ENCODE data around the gene PROM1. TPM values are rescaled to one million over a fixed set of nuclear protein-coding genes. Genes with fewer than 3 reads are reported as not detected.

The PROM1 gene
- total RNA-seq, 1 experiment from 2014 or later, result not detected

GRCh38 chr4:15963576-15963975, 120.2 kb downstream of the PROM1 start:
- POLR2A ChIA-PET (ENCODE audit: unreplicated experiment), result interaction anchor here (0.6 kb wide), 1 partner anchor 34 kb away, joined by 3 read pairs; no protein-coding TSS in a partner anchor

DNA sequence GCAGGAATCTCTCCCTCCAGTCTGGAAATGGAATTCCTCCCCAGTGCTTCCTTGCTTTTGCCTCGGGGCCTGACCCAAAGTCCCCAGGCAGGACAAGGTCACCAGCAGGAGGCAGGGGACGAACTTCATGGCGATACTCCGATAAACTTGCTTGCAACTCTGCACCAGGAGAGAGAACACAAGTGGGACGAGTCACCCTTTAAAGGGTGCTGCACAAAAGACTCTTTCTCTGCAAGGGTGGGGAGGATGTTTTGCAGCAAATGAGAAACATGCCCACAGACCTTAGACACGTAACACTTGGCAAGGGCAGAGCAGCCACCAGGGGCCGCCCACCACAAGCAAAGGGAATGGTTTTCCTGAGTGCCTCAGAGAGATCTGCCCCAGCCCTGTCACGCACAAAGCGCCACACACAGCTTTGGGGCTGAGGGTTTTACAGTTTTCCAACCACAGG, 120.8 kb downstream of the PROM1 start, which contains the start of gene FGFBP2:
Gene FGFBP2 (minus strand): TSS at position 175 of the 451 bp plus-strand sequence. CDS start 46 bp downstream, at position 129.
- POLR2A ChIA-PET (ENCODE audit: unreplicated experiment), result interaction anchor here (0.6 kb wide), 1 partner anchor 35 kb away, joined by 3 read pairs; no protein-coding TSS in a partner anchor
- 0 out of 2 replicates have a peak within 1 kb of the TSS, but pooled peaks have one; percentile 42 for H2AFZ ChIP-seq (ENCODE audit: low read length)
- H4K20me1 ChIP-seq (ENCODE audit: low read length), result no peaks in the 10 kb centered on the region
- CTCF ChIA-PET, result no interaction called here
- DNase-seq (peak; percentile 56), ATAC-seq (peak; percentile 87)
- H3K4me3 ChIP-seq (ENCODE audit: low read length), result no peak within 1 kb of the TSS
- no peaks in the 10 kb centered on the region for H3F3A ChIP-seq (ENCODE audit: low read length, unreplicated experiment)
- no peaks in the 10 kb centered on the region for H3K4me1 ChIP-seq (ENCODE audit: insufficient read depth, low read length)
- no peaks in the 10 kb centered on the region for H3K9me3 ChIP-seq (ENCODE audit: low read length)
- no peak within 1 kb of the TSS for H3K27ac ChIP-seq (ENCODE audit: low read length)
- no peaks in the 10 kb centered on the region for H3K27me3 ChIP-seq (ENCODE audit: low read length)
- no peaks in the 10 kb centered on the region; the same call in 1 of the 2 replicates for H3K36me3 ChIP-seq (ENCODE audit: low read depth, low read length)
- no peaks in the 10 kb centered on the region for H3K9me2 ChIP-seq (replicated peaks; ENCODE audit: low read length)
- BruUV-seq (replicated peaks), result no TSS peak
- TF ChIP-seq EZH2 (IDR thresholded peaks at IDR 0.05; ENCODE audit: low read length, unreplicated experiment) (no peak), EZH2phosphoT487 (IDR thresholded peaks at IDR 0.05; ENCODE audit: borderline replicate concordance, low read length) (no peak), CTCF (conservative IDR thresholded peaks at IDR 0.05; ENCODE audit: low read depth, low read length) (peak; percentile 66)
- intact Hi-C loops (cut with micrococcal nuclease), result loop anchor here (1.0 to 5.0 kb wide), 2 partner anchors 38 to 304 kb away; no protein-coding TSS in a partner anchor
- H3K4me2 ChIP-seq (ENCODE audit: low read length), result no peak within 1 kb of the TSS
- H3K9ac ChIP-seq (ENCODE audit: low read length), result no peak within 1 kb of the TSS
- H3K79me2 ChIP-seq (ENCODE audit: low read length), result no peaks in the 10 kb centered on the region

More at GRCh38 chr4:15963576-15963975, 120.2 kb downstream of the PROM1 start:
- TF ChIP-seq EZH2 (IDR thresholded peaks at IDR 0.05; ENCODE audit: low read length, unreplicated experiment) (no peak), CTCF (conservative IDR thresholded peaks at IDR 0.05; ENCODE audit: low read depth, low read length) (no peak), EZH2phosphoT487 (IDR thresholded peaks at IDR 0.05; ENCODE audit: borderline replicate concordance, low read length) (no peak)
- Histone ChIP-seq H3F3A (ENCODE audit: low read length, unreplicated experiment) (no peaks in the 10 kb centered on the region), H3K4me2 (ENCODE audit: low read length) (no peak overlapping the region), H3K27me3 (ENCODE audit: low read length) (no peaks in the 10 kb centered on the region), H3K27ac (ENCODE audit: low read length) (no peak overlapping the region), H3K4me3 (ENCODE audit: low read length) (no peak overlapping the region), H3K79me2 (ENCODE audit: low read length) (no peaks in the 10 kb centered on the region), H3K4me1 (ENCODE audit: insufficient read depth, low read length) (no peaks in the 10 kb centered on the region), H3K9me2 (replicated peaks; ENCODE audit: low read length) (no peaks in the 10 kb centered on the region), H3K36me3 (ENCODE audit: low read depth, low read length) (no peaks in the 10 kb centered on the region; the same call in 1 of the 2 replicates), H3K9ac (ENCODE audit: low read length) (no peak overlapping the region), H2AFZ (ENCODE audit: low read length) (0 out of 2 replicates have a peak overlapping the region, but pooled peaks have one; percentile 42), H3K9me3 (ENCODE audit: low read length) (no peaks in the 10 kb centered on the region), H4K20me1 (ENCODE audit: low read length) (no peaks in the 10 kb centered on the region)
- DNase-seq (no peak), ATAC-seq (no peak)
- BruUV-seq (replicated peaks), result no TSS peak
- CTCF ChIA-PET, result no interaction called here
- intact Hi-C loops (cut with micrococcal nuclease), result loop anchor here (1.0 to 5.0 kb wide), 2 partner anchors 38 to 304 kb away; no protein-coding TSS in a partner anchor
